ENCODE data around the gene KHSRP.

The KHSRP gene

GRCh38 chr19:6423499-6424194, 964 bp downstream of the KHSRP start:
- Histone ChIP-seq H3K27ac (ENCODE audit: low read depth, low read length) (0 out of 2 replicates have a peak overlapping the region, but pooled peaks have one; percentile 22), H3K4me2 (ENCODE audit: low read length) (peak overlapping the region; percentile 71), H3K36me3 (ENCODE audit: control insufficient read depth, low read length) (peaks cover 57% of the 10 kb centered on the region), H3K4me1 (ENCODE audit: control insufficient read depth, low read length) (peaks cover 24% of the 10 kb centered on the region), H3K27me3 (ENCODE audit: control insufficient read depth, low read length) (no peaks in the 10 kb centered on the region), H4K20me1 (ENCODE audit: control insufficient read depth, insufficient read depth, low read depth, low read length) (peaks cover 37% of the 10 kb centered on the region), H3K9me3 (ENCODE audit: control insufficient read depth, insufficient read depth, low read length) (peaks cover 6% of the 10 kb centered on the region; the same call in 1 of the 2 replicates), H3K4me3 (ENCODE audit: low read length) (peak overlapping the region; percentile 92), H3F3A (ENCODE audit: control insufficient read depth, insufficient read depth) (0 out of 2 replicates have a peak, but pooled peaks cover 5% of the 10 kb centered on the region), H3K79me2 (ENCODE audit: control insufficient read depth, low read length) (peaks cover 61% of the 10 kb centered on the region), H3K9me2 (replicated peaks; ENCODE audit: control insufficient read depth, low read length) (no peaks in the 10 kb centered on the region)
- TF ChIP-seq, protein P1, sequence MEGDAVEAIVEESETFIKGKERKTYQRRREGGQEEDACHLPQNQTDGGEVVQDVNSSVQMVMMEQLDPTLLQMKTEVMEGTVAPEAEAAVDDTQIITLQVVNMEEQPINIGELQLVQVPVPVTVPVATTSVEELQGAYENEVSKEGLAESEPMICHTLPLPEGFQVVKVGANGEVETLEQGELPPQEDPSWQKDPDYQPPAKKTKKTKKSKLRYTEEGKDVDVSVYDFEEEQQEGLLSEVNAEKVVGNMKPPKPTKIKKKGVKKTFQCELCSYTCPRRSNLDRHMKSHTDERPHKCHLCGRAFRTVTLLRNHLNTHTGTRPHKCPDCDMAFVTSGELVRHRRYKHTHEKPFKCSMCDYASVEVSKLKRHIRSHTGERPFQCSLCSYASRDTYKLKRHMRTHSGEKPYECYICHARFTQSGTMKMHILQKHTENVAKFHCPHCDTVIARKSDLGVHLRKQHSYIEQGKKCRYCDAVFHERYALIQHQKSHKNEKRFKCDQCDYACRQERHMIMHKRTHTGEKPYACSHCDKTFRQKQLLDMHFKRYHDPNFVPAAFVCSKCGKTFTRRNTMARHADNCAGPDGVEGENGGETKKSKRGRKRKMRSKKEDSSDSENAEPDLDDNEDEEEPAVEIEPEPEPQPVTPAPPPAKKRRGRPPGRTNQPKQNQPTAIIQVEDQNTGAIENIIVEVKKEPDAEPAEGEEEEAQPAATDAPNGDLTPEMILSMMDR (IDR thresholded peaks at IDR 0.05; ENCODE audit: low read depth, low read length, poor library complexity, severe bottlenecking) = no peak
- TF ChIP-seq EZH2phosphoT487 (IDR thresholded peaks at IDR 0.05; ENCODE audit: borderline replicate concordance, low read length) = no peak

DNA sequence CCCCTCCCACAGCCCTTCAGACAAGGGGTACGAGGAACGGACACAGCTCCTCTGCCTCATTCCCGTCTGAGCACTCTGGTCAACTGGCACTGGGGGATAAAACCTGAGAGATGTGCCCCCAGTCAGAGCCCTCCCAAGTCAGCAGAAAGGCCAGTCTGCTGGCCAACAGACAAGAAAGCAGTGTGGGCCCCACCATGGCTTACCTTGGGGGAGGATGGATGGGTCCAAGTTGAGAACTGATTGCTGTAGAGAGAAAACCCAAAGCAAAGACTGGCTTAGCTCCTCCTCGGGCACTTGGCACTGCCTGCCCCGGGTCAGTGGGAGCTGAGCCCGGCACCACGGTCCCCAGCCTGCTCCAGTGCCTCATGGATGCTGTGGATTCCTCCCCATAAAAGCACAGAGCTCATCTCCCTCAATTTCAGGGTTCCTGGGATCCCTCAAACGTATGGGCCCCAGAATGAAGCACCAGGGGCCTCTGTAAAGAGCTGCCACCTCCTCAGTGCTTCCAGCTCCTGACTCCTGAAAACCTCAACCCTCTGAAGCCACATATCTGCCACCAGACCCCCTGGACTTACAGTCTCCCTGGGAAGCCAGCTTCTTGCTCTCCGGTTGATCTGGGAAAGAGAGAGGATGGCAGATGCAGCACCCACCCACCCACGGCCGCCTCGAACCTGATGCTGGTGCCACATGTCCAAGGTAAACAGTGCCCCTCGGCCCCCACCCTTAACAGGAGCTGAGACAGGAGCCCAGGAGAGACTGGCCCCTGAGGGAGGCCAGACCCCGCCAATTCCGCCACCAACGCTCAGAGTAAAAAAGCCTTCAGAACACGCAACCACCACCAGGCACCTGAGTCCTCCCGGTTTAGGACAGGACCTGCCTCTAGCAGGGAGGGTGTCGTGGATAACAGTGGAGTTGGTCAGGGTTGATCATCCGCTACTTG, 3.3 kb downstream of the KHSRP start:
- Histone ChIP-seq H3K4me1 (ENCODE audit: control insufficient read depth, low read length) (peaks cover 24% of the 10 kb centered on the region), H3K4me3 (ENCODE audit: low read length) (no peak overlapping the region), H3K4me2 (ENCODE audit: low read length) (no peak overlapping the region), H3K27ac (ENCODE audit: low read depth, low read length) (no peak overlapping the region), H3K27me3 (ENCODE audit: control insufficient read depth, low read length) (no peaks in the 10 kb centered on the region), H3K79me2 (ENCODE audit: control insufficient read depth, low read length) (peaks cover 60% of the 10 kb centered on the region), H3K36me3 (ENCODE audit: control insufficient read depth, low read length) (peaks cover 80% of the 10 kb centered on the region), H3K9me2 (replicated peaks; ENCODE audit: control insufficient read depth, low read length) (no peaks in the 10 kb centered on the region), H3K9me3 (ENCODE audit: control insufficient read depth, insufficient read depth, low read length) (peaks cover 6% of the 10 kb centered on the region; the same call in 1 of the 2 replicates), H3F3A (ENCODE audit: control insufficient read depth, insufficient read depth) (no peaks in the 10 kb centered on the region), H4K20me1 (ENCODE audit: control insufficient read depth, insufficient read depth, low read depth, low read length) (peaks cover 37% of the 10 kb centered on the region)
- TF ChIP-seq, protein P1 (IDR thresholded peaks at IDR 0.05; ENCODE audit: low read depth, low read length, poor library complexity, severe bottlenecking) = no peak
- TF ChIP-seq EZH2phosphoT487 (IDR thresholded peaks at IDR 0.05; ENCODE audit: borderline replicate concordance, low read length) = no peak

DNA sequence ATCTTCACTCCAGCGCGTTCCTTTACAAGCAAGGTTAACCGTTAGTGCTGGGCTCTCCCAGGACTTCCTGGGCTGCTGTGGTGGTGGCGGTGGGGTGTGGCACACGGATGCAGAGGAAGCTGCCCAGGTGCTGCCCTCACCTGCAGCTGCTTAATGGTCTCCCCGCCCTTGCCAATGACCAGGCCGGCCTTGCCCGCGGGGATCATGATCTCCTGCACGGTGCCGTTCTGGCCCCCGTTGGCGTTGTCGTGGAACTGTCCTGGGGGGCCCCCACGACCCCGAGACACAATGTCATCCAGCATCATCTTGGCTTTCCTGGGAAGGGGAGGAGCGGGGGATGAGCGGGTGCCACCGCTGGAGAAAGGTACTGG, 6.1 kb downstream of the KHSRP start:
- Histone ChIP-seq H3F3A (ENCODE audit: control insufficient read depth, insufficient read depth) (peaks cover 5% of the 10 kb centered on the region), H3K9me3 (ENCODE audit: control insufficient read depth, insufficient read depth, low read length) (no peaks in the 10 kb centered on the region), H4K20me1 (ENCODE audit: control insufficient read depth, insufficient read depth, low read depth, low read length) (peaks cover 32% of the 10 kb centered on the region), H3K27ac (ENCODE audit: low read depth, low read length) (no peak overlapping the region), H3K4me3 (ENCODE audit: low read length) (no peak overlapping the region), H3K4me1 (ENCODE audit: control insufficient read depth, low read length) (peaks cover 14% of the 10 kb centered on the region), H3K4me2 (ENCODE audit: low read length) (no peak overlapping the region), H3K79me2 (ENCODE audit: control insufficient read depth, low read length) (peaks cover 46% of the 10 kb centered on the region), H3K36me3 (ENCODE audit: control insufficient read depth, low read length) (peaks cover 97% of the 10 kb centered on the region), H3K9me2 (replicated peaks; ENCODE audit: control insufficient read depth, low read length) (no peaks in the 10 kb centered on the region), H3K27me3 (ENCODE audit: control insufficient read depth, low read length) (no peaks in the 10 kb centered on the region)
- TF ChIP-seq EZH2phosphoT487 (IDR thresholded peaks at IDR 0.05; ENCODE audit: borderline replicate concordance, low read length) = no peak
- TF ChIP-seq, protein P1 (IDR thresholded peaks at IDR 0.05; ENCODE audit: low read depth, low read length, poor library complexity, severe bottlenecking) = no peak
